Measurements from ENCODE around the gene ARL4A.
"Not testable (repeated sequence)": the region's sequence is repeated elsewhere in the genome, so short reads cannot be mapped to it uniquely, and the experiment has no call there.

The ARL4A gene

GRCh38 chr7:12655161-12655560, 32.3 kb upstream of the ARL4A start:
- Histone ChIP-seq H2AFZ (ENCODE audit: low read length) (no peak overlapping the region), H3K4me2 (ENCODE audit: low read depth, low read length, poor library complexity, severe bottlenecking) (no peak overlapping the region), H3K9me2 (replicated peaks; ENCODE audit: low read depth, low read length) (no peaks in the 10 kb centered on the region), H3K36me3 (ENCODE audit: insufficient read depth, low read length) (no peaks in the 10 kb centered on the region), H3K27me3 (ENCODE audit: insufficient read depth, low read length, poor library complexity, severe bottlenecking) (no peaks in the 10 kb centered on the region), H3K4me3 (ENCODE audit: low read length, poor library complexity, severe bottlenecking) (no peak overlapping the region), H3F3A (ENCODE audit: low read depth) (no peaks in the 10 kb centered on the region), H4K20me1 (ENCODE audit: insufficient read depth, low read length, poor library complexity, severe bottlenecking) (no peaks in the 10 kb centered on the region), H3K9me3 (ENCODE audit: insufficient read depth, low read depth, low read length) (no peaks in the 10 kb centered on the region), H3K4me1 (ENCODE audit: insufficient read depth, low read length, poor library complexity, severe bottlenecking) (no peaks in the 10 kb centered on the region), H3K79me2 (ENCODE audit: insufficient read depth, low read length) (no peaks in the 10 kb centered on the region), H3K9ac (ENCODE audit: low read depth, low read length, poor library complexity, severe bottlenecking) (no peak overlapping the region)
- TF ChIP-seq CTCF (conservative IDR thresholded peaks at IDR 0.05; ENCODE audit: low read length) (no peak), EZH2phosphoT487 (IDR thresholded peaks at IDR 0.05; ENCODE audit: borderline replicate concordance) (no peak)

- H3K9ac ChIP-seq (ENCODE audit: low read depth, low read length, poor library complexity, severe bottlenecking); H3K4me2 ChIP-seq (ENCODE audit: low read depth, low read length, poor library complexity, severe bottlenecking); H4K20me1 ChIP-seq (ENCODE audit: insufficient read depth, low read length, poor library complexity, severe bottlenecking); H3K36me3 ChIP-seq (ENCODE audit: insufficient read depth, low read length); H3K9me3 ChIP-seq (ENCODE audit: insufficient read depth, low read depth, low read length); H2AFZ ChIP-seq (ENCODE audit: low read length); H3F3A ChIP-seq (ENCODE audit: low read depth); H3K4me3 ChIP-seq (ENCODE audit: low read length, poor library complexity, severe bottlenecking); H3K79me2 ChIP-seq (ENCODE audit: insufficient read depth, low read length); H3K4me1 ChIP-seq (ENCODE audit: insufficient read depth, low read length, poor library complexity, severe bottlenecking); H3K9me2 ChIP-seq (replicated peaks; ENCODE audit: low read depth, low read length); H3K27me3 ChIP-seq (ENCODE audit: insufficient read depth, low read length, poor library complexity, severe bottlenecking): not testable (repeated sequence)
Observed at GRCh38 chr7:12660423-12660822, 27.0 kb upstream of the ARL4A start.

- not testable (repeated sequence) for H3K9me2 ChIP-seq (replicated peaks; ENCODE audit: low read depth, low read length); H3K9me3 ChIP-seq (ENCODE audit: insufficient read depth, low read depth, low read length); H3K36me3 ChIP-seq (ENCODE audit: insufficient read depth, low read length); H3K4me3 ChIP-seq (ENCODE audit: low read length, poor library complexity, severe bottlenecking); H4K20me1 ChIP-seq (ENCODE audit: insufficient read depth, low read length, poor library complexity, severe bottlenecking); H3K4me1 ChIP-seq (ENCODE audit: insufficient read depth, low read length, poor library complexity, severe bottlenecking); H3K27me3 ChIP-seq (ENCODE audit: insufficient read depth, low read length, poor library complexity, severe bottlenecking); H3K79me2 ChIP-seq (ENCODE audit: insufficient read depth, low read length); H3K4me2 ChIP-seq (ENCODE audit: low read depth, low read length, poor library complexity, severe bottlenecking); H3F3A ChIP-seq (ENCODE audit: low read depth); H3K9ac ChIP-seq (ENCODE audit: low read depth, low read length, poor library complexity, severe bottlenecking); H2AFZ ChIP-seq (ENCODE audit: low read length)
Observed at GRCh38 chr7:12660986-12661385, 26.4 kb upstream of the ARL4A start.

GRCh38 chr7:12661581-12661980, 25.9 kb upstream of the ARL4A start:
- no peaks in the 10 kb centered on the region for H3K27me3 ChIP-seq (ENCODE audit: insufficient read depth, low read length, poor library complexity, severe bottlenecking)
- H2AFZ ChIP-seq (ENCODE audit: low read length): no peak overlapping the region
- H3K9ac ChIP-seq (ENCODE audit: low read depth, low read length, poor library complexity, severe bottlenecking): no peak overlapping the region
- no peaks in the 10 kb centered on the region for H3K79me2 ChIP-seq (ENCODE audit: insufficient read depth, low read length)
- H3K4me3 ChIP-seq (ENCODE audit: low read length, poor library complexity, severe bottlenecking): no peak overlapping the region
- H3F3A ChIP-seq (ENCODE audit: low read depth): no peaks in the 10 kb centered on the region
- no peaks in the 10 kb centered on the region for H3K36me3 ChIP-seq (ENCODE audit: insufficient read depth, low read length)
- no peaks in the 10 kb centered on the region for H3K4me1 ChIP-seq (ENCODE audit: insufficient read depth, low read length, poor library complexity, severe bottlenecking)
- no peak for TF ChIP-seq EZH2phosphoT487 (IDR thresholded peaks at IDR 0.05; ENCODE audit: borderline replicate concordance)
- TF ChIP-seq CTCF (conservative IDR thresholded peaks at IDR 0.05; ENCODE audit: low read length): no peak
- no peak overlapping the region for H3K4me2 ChIP-seq (ENCODE audit: low read depth, low read length, poor library complexity, severe bottlenecking)
- H3K9me3 ChIP-seq (ENCODE audit: insufficient read depth, low read depth, low read length): no peaks in the 10 kb centered on the region
- no peaks in the 10 kb centered on the region for H4K20me1 ChIP-seq (ENCODE audit: insufficient read depth, low read length, poor library complexity, severe bottlenecking)
- H3K9me2 ChIP-seq (replicated peaks; ENCODE audit: low read depth, low read length): no peaks in the 10 kb centered on the region

Data from Loucy (cell line).